GM18505 (cell line): ENCODE results near the gene ARHGAP31.
"Not testable (repeated sequence)": the region's sequence is repeated elsewhere in the genome, so short reads cannot be mapped to it uniquely, and the experiment has no call there.

ENCODE experiments used
- ATAC-seq: cut with Tn5 transposase; IDR thresholded peaks from one replicate; pipeline ENCODE4 v1.9.1; 2021; ENCODE audit not compliant: unreplicated experiment
- POLR2A ChIP-seq: IDR thresholded peaks from 4 replicates; pipeline ENCODE4 v1.6.1; 2011; ENCODE audit warnings: borderline replicate concordance; ENCODE audit not compliant: insufficient read depth, insufficient read length; ENCODE audit errors: extremely low read depth

ARHGAP31 gene

GRCh38 chr3:119293871-119294695 is at the start of gene ARHGAP31:
Gene ARHGAP31 (plus strand): TSS chr3:119294383. CDS start chr3:119294905, 522 bp downstream.
- peak; percentile 69 for ATAC-seq
- peak; percentile 57 for TF ChIP-seq POLR2A

GRCh38 chr3:119245778-119246177 is 48.4 kb upstream of the ARHGAP31 start:
- ATAC-seq, result no peak
- TF ChIP-seq POLR2A, result no peak

- no peak for TF ChIP-seq POLR2A
- ATAC-seq, result no peak
Measured at GRCh38 chr3:119255214-119255613, 39.0 kb upstream of the ARHGAP31 start.

- no peak for TF ChIP-seq POLR2A
- no peak for ATAC-seq
Measured at GRCh38 chr3:119257111-119257510, 37.1 kb upstream of the ARHGAP31 start.

GRCh38 chr3:119257654-119258410 is 36.4 kb upstream of the ARHGAP31 start:
- ATAC-seq, result peak; percentile 48
- TF ChIP-seq POLR2A, result no peak

GRCh38 chr3:119258915-119259314 is 35.3 kb upstream of the ARHGAP31 start:
- peak; percentile 95 for ATAC-seq
- no peak for TF ChIP-seq POLR2A

- no peak for TF ChIP-seq POLR2A
Measured at GRCh38 chr3:119259821-119260220, 34.4 kb upstream of the ARHGAP31 start.

GRCh38 chr3:119261055-119261454 is 33.1 kb upstream of the ARHGAP31 start:
- no peak for TF ChIP-seq POLR2A
- no peak for ATAC-seq

More at GRCh38 chr3:119259821-119260220, 34.4 kb upstream of the ARHGAP31 start:
- no peak for ATAC-seq

GRCh38 chr3:119270212-119270611 is 24.0 kb upstream of the ARHGAP31 start:
- not testable (repeated sequence) for ATAC-seq

GRCh38 chr3:119276680-119277079 is 17.5 kb upstream of the ARHGAP31 start:
- no peak for TF ChIP-seq POLR2A
- no peak for ATAC-seq

- ATAC-seq, result no peak
- TF ChIP-seq POLR2A, result no peak
Measured at GRCh38 chr3:119279101-119279554, 15.1 kb upstream of the ARHGAP31 start.

GRCh38 chr3:119279584-119280243 is 14.5 kb upstream of the ARHGAP31 start:
- no peak for TF ChIP-seq POLR2A

GRCh38 chr3:119288669-119289403 is 5.3 kb upstream of the ARHGAP31 start:
- TF ChIP-seq POLR2A, result no peak
- ATAC-seq, result no peak

More at GRCh38 chr3:119279584-119280243, 14.5 kb upstream of the ARHGAP31 start:
- ATAC-seq, result no peak
